NCI-H1694 treated with DMSO at 0.1 percent for 48 hours (cell line): ENCODE results near the gene RUNX2.
"Not testable (repeated sequence)": the region's sequence is repeated elsewhere in the genome, so short reads cannot be mapped to it uniquely, and the experiment has no call there.

ENCODE experiments used
- DNase-seq: peaks from one replicate; lab custom pipeline; 2025; lab: John Stamatoyannopoulos, UW

Gene RUNX2

DNA sequence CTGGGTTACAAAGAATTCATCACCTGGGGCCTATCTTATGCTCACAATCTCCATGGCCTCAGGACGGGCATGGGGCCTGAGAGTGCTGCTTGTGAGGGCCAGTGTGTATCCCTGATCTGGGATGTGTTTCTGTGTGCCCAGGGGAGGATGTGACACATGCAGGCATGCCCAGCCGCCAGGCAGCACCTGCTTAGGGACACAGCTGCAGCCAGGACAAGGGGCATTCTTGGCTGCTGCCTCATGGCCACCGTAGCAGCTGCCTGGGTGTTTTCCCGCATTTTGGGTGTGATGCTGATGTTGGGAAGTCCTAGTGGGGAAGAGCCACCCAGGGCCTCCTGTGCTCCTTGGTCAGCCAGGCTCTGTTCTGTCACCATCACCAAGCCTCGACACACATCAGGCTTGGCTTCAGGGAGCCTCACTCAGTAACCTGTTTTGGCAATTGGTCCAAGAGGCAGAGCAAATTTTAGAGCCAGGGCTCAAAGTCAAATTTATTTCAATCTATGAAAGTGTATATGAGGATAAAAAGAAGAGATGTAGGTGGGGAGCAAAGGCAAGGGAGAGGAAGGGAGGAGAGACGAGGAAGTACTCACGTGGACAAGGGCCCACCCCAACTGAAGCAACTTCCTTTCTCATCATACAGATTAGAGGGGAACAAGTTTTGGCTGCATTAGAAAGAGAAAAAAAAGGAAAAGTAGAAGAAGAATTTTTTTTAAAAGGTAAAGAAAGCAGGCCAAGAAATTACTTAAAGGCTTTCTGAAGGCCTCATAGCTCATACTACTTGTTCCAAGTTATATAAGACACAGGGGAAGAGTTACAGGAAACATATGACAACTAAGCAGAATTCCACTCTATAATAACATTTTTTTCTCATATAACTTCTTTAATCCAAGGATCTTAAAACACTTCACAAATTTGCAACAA is 319.5 kb downstream of the RUNX2 start:
- DNase-seq = no peak

DNA sequence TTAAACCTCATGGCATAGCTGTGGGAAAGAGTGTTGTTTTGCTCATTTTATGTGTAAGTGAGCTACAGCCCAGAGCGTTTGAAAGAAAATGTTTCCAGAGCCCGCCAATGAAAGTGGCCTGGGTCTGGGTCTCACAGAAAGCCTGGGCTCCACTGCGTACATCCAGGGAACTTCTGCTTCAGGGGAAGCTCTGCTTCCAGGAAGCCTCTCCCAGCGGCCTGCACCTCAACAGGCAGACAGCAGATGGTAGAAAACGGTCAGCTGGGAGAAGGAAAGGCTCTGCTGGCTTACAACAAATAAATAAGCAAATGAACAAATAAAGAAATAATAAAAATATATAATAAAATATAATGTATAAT is 320.1 kb downstream of the RUNX2 start:
- DNase-seq = no peak

DNA sequence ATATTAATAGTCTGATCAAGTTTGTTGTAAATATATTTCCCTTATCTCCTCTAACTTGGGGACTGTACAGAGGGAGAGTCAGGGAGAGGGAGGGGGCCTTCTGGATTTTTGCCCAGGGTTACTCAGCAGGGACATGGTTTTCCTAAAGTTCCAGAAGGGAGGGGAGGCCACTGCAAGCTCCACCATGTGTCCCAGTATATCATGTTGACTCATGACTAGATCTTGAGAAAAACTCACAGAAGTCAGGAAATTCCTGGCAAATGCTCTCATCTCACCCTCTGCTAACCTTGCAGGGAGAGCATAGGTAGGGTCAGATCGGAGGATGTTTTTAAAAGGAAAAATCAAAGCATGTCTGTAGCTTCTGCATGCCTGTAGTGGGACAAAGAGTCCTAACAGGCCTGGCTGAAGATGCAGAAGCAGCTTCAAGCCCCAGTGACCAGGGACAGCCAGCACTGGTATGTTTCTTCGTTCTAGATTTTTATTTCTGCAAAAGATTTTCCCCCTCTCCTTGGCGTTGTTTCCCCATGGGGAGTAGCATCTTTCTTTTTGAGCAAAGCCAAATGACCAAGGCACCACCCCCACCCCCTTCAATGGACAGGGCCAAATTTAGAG is 322.5 kb downstream of the RUNX2 start:
- DNase-seq = no peak

DNA sequence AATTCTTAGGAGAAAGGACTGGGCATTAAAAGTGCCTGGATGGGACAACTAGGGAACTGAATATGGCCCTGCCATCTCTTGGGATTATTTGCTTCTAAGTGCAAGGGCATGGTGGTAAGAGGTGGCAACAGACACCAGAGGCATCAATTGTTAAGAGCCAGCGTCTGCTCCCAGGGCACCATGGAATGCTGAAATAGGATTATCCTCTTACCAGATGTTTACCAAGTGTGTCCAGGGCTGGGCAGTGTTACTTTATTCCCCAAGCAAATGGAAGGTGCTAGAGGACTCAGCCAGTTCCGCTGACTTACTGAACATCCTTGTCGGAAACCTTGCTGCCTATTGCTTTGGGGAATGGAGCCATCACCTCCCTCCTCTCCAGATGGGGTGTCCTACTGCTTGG is 323.2 kb downstream of the RUNX2 start:
- DNase-seq = no peak

DNA sequence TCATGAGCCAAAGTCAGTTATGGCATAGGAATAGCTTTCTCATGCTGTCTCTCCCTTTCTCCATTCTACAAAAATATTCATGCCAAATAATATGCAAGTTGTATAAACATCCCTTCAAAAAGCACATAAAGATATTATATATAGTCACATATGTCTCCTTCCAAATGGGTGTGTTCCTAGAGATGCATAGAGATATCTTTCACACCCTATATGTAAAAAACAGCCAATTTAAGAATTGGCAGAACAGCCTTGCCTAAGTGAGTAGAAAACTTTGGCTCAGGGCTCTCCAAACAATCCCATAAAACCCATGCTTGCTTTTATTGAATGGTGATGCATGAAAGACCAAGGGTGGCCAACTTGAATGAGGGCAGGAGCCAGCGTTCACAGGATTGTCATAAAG is 324.3 kb downstream of the RUNX2 start:
- DNase-seq = no peak

DNA sequence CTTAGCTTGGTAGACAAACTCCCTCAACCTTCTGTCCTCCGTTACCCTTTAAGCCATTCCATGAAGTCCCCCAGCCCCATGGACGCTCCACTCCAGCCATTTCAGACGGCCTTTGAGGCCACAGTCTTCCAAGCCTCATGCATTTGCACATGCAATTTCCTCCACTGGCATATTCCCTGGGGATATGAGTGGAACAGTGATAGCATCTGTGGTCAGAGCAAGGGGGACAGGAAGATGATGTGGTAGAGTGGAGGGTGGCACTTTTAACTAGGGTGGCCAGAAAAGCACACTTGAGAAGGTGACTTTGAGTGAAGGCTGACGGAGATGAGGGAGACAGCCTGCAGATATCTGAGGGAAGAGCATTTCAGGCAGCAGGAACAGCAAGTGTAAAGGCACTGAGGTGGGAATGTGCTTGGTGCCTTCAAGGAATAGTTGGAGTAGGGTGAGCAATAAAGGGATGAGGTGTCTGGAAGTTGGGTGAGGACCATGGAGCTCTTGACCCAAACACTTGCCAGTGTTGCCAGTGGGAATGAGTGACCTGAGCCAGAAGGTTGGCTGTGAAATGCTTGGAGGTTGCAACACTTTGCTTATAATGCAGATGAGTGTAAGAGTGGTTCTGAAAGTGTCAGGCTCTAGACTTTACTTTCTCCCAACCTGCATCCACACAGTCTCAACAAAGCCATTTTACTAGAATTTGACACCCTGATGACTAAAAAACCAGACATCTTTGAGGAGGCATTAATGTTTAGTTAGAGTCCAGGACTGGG is 325.2 kb downstream of the RUNX2 start:
- DNase-seq = no peak

DNA sequence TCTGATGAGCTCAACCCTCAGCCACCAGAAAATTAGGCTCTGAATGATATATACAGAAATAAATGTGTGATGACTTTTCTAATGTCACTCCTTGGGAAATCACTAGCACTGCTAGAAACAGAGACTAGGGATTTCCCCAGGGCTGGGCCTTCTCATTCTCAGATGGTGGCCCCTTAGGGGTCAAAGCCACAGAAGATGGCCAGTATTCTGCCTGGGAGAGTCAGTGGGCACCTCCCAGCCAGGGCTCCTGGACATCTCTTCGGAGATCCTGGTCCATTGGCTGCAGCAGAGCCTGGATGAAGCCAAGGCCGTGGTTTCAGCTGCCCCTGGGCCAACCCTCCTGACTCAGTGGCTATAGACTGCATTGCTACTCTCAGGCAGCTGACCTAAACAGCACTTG is 326.5 kb downstream of the RUNX2 start:
- DNase-seq = no peak

DNA sequence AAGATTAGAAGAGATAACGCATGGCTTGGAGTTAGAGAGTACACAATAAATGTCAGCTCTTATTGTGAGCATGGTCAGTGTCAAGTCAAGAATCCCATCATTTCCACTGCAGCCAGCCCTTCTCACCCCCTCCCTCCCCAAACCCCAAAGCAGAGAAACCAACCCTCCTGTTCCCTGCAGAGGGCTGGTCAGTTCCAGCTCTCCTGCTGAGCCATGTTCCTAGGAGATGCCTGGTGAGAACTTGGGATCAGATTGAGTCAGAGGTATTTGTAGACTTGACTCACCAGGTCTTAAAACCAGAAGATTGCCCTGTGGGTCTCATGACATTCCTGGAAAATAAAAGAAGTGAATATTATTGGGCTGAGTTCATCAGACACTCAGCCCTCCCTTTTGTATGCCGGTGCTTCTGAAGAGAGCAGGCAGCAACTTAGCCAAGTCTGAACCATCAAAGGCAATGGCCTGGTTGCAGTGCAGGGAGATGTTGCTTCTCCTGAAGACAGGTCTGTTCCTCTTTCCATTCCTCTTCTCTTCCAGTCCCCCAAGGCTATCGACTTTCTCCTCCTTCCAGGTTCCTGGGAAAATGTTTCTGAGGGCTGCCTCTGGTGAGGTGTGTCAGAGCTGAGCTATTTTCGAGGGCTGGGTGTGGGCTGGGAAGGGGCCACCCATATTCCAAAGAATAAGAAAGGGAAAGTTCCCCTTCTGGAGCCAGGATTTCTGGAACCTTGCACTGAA is 327.8 kb downstream of the RUNX2 start:
- no peak for DNase-seq

DNA sequence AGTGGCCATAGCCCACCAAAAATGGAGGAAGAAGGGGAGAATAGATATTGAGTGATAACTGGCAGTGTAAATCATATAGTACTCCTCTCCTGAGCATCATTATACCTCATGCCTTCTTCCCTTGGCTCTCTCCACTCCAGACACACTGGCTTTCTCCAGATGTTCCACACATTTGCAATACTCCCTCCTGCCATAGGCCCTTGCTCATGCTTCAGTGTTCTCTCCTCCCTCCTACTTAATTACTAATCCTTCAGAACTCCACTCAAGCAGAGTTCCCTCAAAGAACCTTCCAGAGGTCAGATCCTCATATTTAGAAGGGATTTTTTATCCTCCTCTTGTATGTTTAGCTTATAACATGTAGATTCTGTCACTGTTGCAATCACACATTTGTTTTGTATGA is 329.1 kb downstream of the RUNX2 start:
- no peak for DNase-seq

DNA sequence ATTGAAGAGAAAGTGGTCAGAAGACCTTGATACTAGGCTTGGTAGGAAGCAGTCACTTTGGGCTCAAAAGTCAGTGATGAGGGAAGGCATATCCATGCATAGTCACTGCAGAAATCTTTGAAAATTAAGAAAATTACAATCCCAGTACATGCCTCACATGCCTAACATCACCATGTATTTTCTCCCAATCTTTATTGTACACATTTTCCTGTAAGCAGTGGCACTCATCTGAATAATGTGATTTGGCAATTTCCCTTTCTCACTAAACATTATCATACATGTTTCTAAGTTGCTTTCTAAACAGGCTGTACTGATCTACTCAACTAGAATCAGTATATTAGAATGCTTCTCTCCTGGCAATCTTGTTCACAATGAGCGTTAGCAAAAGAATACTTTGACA is 330.3 kb downstream of the RUNX2 start:
- DNase-seq = no peak

DNA sequence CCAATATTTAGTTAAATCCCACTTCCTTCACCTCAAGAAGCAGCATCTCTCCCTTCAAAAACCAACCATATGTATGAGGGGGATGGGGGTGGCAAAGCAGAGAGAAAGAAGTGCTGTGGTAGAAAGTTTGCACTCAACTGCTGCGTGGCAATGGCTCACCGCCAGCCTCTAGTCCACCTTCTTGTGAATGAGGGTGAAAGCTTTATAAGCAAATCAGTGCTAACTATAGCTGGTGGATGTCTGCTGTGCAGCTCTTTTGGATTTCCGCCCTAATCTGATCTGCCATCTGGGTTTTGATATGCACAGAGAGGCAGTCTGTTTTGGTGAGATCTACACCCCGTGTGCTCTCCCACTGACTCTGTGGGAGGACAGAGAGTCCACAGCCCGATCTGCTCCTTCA is 330.8 kb downstream of the RUNX2 start:
- no peak for DNase-seq

DNA sequence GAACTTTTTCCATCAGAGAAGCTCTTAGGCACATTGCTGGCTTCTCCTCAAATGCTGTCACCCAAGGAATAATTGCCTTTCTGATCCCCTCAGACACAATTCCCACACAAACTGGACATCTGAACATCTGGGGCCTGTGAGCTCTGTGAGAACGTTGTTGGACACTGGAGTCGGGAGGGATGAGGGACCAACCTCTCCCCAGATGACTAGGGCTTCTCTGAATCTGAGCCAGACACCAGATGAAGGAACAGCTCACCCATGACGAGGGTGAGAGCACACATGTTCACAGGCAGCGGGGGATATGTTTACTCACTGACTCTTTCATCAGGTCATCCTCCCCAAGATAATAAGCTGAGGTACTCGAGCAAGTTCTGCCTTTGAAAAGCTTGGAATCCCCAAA is 333.5 kb downstream of the RUNX2 start:
- DNase-seq = no peak

DNA sequence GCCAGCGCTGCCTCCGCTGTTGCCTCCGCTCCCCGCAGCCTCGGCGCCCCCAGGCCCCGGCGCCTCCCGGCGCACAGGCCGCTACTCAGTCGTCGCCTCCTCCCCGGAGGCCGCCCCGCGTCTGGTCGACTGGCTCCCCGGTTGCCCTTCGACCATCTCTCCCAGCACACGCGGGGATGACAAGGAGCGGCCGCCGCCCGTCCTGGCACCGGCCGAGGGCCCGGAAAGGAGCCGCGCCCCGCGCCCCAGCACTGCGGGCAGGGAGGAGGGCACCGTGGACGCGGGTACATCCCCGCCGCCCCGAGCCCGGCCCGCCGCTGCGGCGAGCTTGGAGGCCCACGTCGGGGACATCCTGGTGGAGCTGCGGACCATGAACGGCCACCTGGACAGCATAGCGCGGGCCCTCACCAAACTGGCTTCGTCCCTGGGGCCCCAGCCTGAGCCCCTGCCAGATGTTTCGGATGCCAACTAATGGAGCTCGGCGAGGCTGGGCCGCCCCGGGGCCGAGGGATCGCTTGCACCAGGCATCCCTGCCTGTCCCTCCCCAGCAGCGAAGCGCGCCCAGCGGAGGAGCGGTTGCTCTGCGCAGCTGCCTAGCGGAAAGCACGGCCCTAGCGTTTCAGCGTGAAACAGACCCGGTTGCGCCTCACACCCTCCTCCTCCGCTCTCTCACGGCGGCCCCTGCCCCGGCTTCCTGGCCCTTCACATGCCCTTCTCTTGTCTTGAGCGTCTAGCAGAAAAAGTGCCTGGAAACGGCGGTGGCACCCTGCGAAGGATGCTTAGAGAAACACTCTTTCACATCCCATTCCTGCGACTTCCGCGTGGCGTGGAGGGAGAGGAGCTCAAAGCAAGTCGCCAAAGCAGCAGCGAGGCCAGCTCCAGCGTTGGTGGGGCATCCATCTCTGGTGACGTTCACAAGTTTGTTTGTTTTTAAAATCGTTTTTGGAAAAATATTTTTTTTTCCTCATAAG is 335.4 kb downstream of the RUNX2 start:
- no peak for DNase-seq

DNA sequence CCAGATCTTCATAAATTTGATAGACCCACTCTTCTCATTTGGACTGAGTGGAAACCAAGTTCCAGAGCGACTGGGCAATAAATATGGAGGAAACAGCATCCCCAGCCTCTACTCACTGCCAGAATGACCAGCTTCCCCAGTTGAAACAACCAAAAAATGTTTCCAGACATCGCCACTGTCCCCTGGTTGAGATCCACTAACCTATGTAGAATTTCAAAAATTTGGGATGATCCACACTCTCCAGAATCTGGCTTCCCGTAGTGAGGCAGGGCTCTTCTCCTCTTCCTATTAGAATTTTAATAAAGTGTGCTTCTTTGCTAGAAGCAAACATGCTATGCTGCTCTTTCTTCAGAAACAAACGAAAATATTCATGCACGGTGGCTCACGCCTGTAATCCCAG is 336.6 kb downstream of the RUNX2 start:
- no peak for DNase-seq

DNA sequence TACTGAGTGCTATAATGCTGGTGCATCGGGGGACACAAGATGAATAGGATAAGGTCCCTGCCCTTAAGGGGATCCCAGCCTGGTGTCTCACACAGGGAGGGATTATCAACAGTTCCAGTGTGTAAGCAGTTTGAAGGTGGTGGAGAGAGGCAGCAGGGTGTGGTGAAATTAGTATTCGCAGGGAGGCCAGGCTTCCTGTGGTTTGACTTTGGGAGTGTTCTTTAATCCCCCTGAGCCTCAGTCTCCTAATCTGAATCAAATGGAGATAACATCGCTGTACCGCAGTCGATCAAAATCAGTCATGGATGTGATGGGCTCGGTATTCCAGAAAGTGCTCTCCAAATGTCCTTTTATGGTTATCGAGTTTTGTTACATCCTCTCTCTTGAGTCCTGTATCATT is 337.7 kb downstream of the RUNX2 start:
- no peak for DNase-seq

DNA sequence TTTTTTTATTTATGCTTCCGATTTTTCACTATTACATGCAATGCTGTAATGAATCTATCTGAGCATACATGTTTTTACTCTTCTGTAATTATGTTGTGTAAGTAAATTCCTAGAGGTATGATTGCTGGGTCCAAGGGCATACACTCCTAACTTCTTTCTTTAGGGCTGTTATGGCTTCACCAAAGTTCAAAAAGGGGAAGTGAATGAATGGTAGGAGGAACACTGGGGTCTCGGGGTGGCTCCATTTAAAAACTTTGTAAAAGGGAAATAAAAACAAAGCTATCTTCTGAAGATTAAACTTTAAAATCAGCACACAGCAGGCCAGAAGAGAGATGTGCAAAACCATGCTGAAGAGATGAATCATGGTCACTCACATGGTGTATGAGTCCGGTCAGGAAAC is 338.7 kb downstream of the RUNX2 start:
- DNase-seq = no peak

DNA sequence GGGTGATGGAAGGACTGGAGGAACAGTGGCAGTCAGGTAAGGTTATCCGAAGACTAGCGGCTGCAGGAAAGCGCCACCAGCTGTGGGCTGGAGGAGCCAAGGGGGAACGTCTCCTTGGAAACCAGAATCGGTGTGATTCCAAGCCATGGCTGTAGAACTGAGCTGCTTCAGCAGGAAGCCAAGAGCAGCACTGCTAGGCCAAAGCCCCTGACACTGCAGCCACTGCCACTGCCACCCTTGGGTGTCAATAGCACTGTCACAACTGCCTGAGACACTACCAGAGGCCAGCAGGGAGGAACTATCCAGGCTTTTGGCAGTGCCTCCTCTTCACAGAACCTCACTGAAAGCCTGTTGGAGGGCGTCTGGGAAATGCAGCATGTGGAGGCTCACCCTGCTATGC is 339.2 kb downstream of the RUNX2 start:
- no peak for DNase-seq

DNA sequence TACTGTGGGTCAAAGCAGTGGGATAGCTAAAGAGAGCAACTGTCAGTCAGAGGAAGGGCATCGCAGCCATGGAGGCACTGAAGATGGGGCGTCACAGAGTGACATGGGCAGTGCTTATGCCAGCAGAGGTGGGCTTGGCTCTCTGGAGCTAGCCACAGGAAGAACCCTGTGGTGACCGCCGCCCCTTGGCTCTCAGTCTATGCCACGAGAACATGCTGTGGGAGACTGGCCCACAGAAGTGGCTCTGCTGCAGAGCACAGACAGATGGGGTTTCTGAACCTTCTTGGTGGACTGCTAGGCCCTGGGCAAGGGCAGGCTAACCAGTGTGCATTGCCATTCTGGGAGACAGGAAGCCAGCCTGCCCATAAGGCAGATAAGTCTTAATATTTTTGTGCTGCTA is 339.6 kb downstream of the RUNX2 start:
- no peak for DNase-seq

DNA sequence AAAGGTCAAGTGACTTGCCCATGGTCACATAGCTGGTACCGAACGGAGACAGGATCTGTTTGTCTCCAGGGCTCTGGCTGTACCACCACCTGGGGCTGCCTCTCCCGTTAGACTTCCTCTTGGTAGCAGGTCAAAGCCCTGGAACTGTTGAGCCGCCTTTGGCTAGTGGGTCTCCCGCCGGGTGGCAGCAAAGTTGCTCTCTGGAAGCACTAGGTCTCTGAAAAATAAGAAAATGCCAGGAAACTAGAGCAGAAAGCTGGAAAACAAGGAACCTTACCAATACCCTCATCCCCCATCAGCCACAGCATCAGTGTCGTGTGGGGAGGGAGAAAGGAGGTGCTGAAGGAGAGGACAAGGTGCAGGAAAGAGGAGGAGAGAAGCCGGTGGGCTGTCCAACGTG is 340.6 kb downstream of the RUNX2 start:
- no peak for DNase-seq

DNA sequence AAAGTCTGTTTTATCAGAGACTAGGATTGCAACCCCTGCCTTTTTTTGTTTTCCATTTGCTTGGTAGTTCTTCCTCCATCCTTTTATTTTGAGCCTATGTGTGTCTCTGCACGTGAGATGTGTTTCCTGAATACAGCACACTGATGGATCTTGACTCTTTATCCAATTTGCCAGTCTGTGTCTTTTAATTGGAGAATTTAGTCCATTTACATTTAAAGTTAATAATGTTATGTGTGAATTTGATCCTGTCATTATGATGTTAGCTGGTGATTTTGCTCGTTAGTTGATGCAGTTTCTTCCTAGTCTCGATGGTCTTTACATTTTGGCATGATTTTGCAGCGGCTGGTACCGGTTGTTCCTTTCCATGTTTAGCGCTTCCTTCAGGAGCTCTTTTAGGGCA is 345.0 kb downstream of the RUNX2 start:
- DNase-seq = not testable (repeated sequence)

DNA sequence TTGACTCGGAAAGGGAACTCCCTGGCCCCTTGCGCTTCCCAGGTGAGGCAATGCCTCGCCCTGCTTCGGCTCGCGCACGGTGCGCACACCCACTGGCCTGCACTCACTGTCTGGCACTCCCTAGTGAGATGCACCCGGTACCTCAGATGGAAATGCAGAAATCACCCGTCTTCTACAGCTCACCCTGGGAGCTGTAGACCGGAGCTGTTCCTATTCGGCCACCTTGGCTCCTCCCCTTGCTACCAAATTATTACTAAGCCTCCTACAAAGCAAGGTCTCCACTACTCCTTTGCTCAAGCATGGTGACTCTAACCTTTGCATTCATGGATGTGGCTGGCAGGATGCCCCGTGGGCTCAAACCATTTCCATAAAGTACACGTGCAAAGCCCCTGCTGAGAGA is 347.0 kb downstream of the RUNX2 start:
- DNase-seq = not testable (repeated sequence)
